ENCODE measurements around the gene SMARCE1. TPM values are rescaled to one million over a fixed set of nuclear protein-coding genes. Genes with fewer than 3 reads are reported as not detected.
A peak's percentile ranks its signal among the peaks of the same experiment; 100 is the strongest.

SMARCE1 gene
- total RNA-seq, 4 donors from 2014 or later: 67.2 to 113 (median 95.1) TPM

DNA sequence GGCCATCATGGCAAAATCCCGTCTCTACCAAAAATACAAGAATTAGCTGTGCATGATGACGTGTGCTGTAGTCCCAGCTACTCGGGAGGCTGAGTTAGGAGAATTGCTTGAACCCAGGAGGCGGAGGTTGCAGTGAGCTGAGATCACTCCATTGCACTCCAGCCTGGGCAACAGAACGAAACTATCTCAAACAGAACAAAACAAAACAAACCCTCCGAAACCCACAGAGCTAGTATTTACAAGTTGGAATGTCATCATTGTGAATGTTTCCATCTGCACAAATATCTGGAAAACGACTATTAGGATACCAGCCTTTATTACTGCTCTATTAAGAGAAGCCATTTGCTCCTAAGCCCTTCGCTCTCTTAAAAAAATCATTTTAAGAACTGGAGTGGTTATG, 26.0 kb downstream of the SMARCE1 start:
- no peak overlapping the region for H3K4me3 ChIP-seq
- no peaks in the 10 kb centered on the region for H3K9me3 ChIP-seq
- H3K27me3 ChIP-seq: no peaks in the 10 kb centered on the region
- no peaks in the 10 kb centered on the region for H3K36me3 ChIP-seq
- TF ChIP-seq POLR2A (IDR thresholded peaks at IDR 0.05): no peak
- TF ChIP-seq EP300 (IDR thresholded peaks at IDR 0.05): no peak
- TF ChIP-seq, protein P1, sequence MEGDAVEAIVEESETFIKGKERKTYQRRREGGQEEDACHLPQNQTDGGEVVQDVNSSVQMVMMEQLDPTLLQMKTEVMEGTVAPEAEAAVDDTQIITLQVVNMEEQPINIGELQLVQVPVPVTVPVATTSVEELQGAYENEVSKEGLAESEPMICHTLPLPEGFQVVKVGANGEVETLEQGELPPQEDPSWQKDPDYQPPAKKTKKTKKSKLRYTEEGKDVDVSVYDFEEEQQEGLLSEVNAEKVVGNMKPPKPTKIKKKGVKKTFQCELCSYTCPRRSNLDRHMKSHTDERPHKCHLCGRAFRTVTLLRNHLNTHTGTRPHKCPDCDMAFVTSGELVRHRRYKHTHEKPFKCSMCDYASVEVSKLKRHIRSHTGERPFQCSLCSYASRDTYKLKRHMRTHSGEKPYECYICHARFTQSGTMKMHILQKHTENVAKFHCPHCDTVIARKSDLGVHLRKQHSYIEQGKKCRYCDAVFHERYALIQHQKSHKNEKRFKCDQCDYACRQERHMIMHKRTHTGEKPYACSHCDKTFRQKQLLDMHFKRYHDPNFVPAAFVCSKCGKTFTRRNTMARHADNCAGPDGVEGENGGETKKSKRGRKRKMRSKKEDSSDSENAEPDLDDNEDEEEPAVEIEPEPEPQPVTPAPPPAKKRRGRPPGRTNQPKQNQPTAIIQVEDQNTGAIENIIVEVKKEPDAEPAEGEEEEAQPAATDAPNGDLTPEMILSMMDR (IDR thresholded peaks at IDR 0.05): no peak
- WGBS, 2 donors: 50 to 53% methylated on average over 8 of the region's 8 CpGs
- peaks cover 0 to 39% (median 2%) of the 10 kb centered on the region in 4 donors for H3K4me1 ChIP-seq
- H3K27ac ChIP-seq: peak overlapping the region in 2 of 4 donors; percentile 61 to 73
- DNase-seq (ENCODE audit: low spot score in 2 of 2): no peak

DNA sequence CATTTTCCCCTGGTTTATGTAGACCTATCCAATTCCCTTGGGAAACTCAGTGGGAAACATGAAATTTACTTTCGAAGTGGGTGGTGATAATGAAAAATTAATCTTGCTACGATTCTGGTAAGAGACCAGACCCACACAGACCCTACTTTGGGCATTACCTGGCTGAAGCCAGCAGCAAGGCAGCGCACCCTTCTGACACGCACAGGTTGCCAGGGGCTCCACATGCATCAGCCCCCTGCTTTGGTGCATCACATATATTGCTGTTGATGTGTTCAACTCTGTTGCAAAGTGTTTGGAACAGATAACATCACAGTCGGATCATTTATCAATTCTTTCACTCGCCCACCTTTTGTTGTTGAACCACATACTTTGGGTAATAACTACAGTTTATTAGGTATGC, 26.6 kb downstream of the SMARCE1 start:
- no peak for DNase-seq (ENCODE audit: low spot score in 2 of 2)
- Histone ChIP-seq H3K9me3 (no peaks in the 10 kb centered on the region), H3K27ac (peak overlapping the region in 2 of 4 donors; percentile 61 to 73), H3K4me1 (peaks cover 0 to 40% (median 3%) of the 10 kb centered on the region in 4 donors), H3K27me3 (no peaks in the 10 kb centered on the region), H3K4me3 (no peak overlapping the region), H3K36me3 (no peaks in the 10 kb centered on the region)
- WGBS, 2 donors: 76 to 87% methylated on average over 6 of the region's 6 CpGs
- TF ChIP-seq, protein P1 (IDR thresholded peaks at IDR 0.05): no peak
- TF ChIP-seq EP300 (IDR thresholded peaks at IDR 0.05): no peak
- no peak for TF ChIP-seq POLR2A (IDR thresholded peaks at IDR 0.05)

DNA sequence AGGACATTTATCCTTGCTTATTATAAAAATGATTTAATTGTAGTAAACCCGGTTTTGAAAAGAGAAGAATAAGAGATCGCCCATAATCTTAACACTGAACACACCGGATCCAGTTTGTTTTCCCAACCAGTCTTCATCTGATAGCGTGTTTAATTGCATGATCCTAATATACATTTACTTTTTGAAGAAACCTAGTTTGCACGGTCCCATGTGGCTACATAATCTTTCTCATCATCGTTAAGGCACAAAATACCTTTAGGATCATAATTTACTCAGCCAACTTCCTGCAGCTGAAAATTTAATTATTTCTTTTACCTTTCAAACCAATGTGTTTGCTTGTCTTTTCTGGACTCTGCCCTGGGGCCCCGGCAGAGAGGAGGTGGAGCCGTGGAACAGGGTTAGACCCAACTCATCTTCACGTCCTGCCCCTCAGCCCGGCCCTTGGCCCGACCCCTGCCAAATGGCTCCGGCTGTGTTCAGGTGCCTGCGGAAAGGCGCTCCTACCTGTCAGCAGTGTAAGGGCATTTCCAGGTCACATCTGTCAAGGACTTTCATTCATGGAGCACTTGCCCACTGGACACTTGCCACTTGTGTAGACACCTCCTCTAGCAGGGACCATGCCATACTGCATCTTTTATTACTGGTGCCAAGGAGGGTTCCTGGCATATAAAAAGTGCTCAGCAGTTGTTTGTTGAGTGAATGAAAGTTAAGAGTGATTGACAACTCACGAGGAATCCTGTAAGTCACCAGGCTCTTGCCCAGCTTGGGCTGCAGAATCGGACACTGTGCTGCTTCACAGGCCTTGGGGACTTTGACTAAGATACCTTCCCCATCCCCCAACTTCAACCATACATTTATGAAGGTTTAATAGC, 28.6 kb downstream of the SMARCE1 start:
- H3K27me3 ChIP-seq: no peaks in the 10 kb centered on the region
- no peak for TF ChIP-seq EP300 (IDR thresholded peaks at IDR 0.05)
- TF ChIP-seq, protein P1 (IDR thresholded peaks at IDR 0.05): no peak
- no peak for TF ChIP-seq POLR2A (IDR thresholded peaks at IDR 0.05)
- WGBS, 2 donors: 75 to 82% methylated on average over 16 of the region's 16 CpGs

DNA sequence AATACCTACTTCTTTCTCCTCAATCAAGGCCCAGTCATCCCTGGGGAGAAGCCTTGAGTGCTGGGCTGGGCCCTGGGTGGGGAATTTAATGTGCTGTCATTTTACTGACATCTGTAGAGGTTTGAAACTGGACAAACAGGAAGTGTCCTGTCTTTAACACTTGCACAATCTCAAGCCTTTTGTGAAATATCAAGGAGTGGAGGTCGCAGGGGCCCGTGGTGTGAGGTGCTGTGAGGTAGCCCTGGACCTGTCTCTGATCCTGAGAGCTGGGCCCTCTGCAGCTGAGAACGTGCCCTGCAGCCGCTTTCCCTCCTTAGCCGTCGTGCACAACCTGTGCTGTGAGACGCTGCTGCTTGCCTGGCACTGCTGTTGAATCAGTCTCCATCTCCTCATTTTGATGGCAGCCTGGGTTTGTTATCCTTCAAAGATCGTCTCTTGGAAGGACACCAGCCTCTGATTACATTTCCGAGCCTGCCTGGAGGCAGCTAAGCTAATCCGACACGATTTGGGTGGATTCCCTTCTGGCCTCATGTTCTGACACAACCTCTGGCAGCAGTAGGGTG, 29.9 kb downstream of the SMARCE1 start:
- no peaks in the 10 kb centered on the region for H3K27me3 ChIP-seq
- H3K4me1 ChIP-seq: peaks cover 0 to 48% (median 6%) of the 10 kb centered on the region in 4 donors
- peak overlapping the region in 1 of 4 donors; percentile 56 for H3K27ac ChIP-seq
- DNase-seq (ENCODE audit: low spot score in 2 of 2): peak in 1 of 2 donors; percentile 55
- WGBS, 2 donors: 73 to 83% methylated on average over 11 of the region's 11 CpGs
- H3K36me3 ChIP-seq: no peaks in the 10 kb centered on the region
- H3K4me3 ChIP-seq: no peak overlapping the region
- TF ChIP-seq, protein P1 (IDR thresholded peaks at IDR 0.05): no peak
- TF ChIP-seq POLR2A (IDR thresholded peaks at IDR 0.05): no peak
- peak in 1 of 2 donors; percentile 25 for TF ChIP-seq EP300 (IDR thresholded peaks at IDR 0.05)
- no peaks in the 10 kb centered on the region for H3K9me3 ChIP-seq

More for the DNA sequence above, 28.6 kb downstream of the SMARCE1 start:
- Histone ChIP-seq H3K36me3 (no peaks in the 10 kb centered on the region), H3K4me3 (no peak overlapping the region), H3K27ac (peak overlapping the region in 1 of 4 donors; percentile 73), H3K9me3 (no peaks in the 10 kb centered on the region), H3K4me1 (peaks cover 0 to 48% (median 6%) of the 10 kb centered on the region in 4 donors)
- DNase-seq (ENCODE audit: low spot score in 2 of 2): no peak

DNA sequence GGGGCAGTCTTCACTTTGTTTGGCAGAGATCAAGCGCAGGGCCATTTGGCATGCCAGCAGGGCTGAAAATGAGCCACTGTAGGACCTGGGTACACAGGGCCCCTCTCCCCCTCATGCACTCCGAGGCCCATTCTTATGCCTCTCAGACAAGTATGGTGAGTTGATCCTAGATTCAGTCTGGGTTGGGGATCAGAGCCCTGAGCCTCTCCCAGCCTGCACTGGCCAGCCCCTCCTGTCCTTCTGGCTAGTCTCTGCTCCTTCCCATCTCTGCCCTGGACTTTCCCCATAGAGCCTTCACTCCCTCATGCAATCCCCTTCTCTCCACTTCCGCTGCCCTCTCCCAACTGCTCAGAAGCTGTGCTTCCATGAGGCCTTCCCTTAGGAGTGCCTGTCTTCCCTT, 31.0 kb downstream of the SMARCE1 start:
- no peak overlapping the region for H3K4me3 ChIP-seq
- H3K27ac ChIP-seq: peak overlapping the region in 1 of 4 donors; percentile 56
- no peaks in the 10 kb centered on the region for H3K27me3 ChIP-seq
- H3K4me1 ChIP-seq: peaks cover 0 to 36% (median 6%) of the 10 kb centered on the region in 4 donors
- H3K9me3 ChIP-seq: no peaks in the 10 kb centered on the region
- 85 to 89% methylated on average over 3 of the region's 3 CpGs for WGBS, 2 donors
- H3K36me3 ChIP-seq: no peaks in the 10 kb centered on the region
- no peak for DNase-seq (ENCODE audit: low spot score in 2 of 2)
- TF ChIP-seq EP300 (IDR thresholded peaks at IDR 0.05) (no peak), POLR2A (IDR thresholded peaks at IDR 0.05) (no peak)
- TF ChIP-seq, protein P1 (IDR thresholded peaks at IDR 0.05): no peak
